ENCODE data around the gene COL19A1. TPM values are rescaled to one million over a fixed set of nuclear protein-coding genes. Genes with fewer than 3 reads are reported as not detected.
"Not testable (repeated sequence)": the region's sequence is repeated elsewhere in the genome, so short reads cannot be mapped to it uniquely, and the experiment has no call there.

Gene COL19A1
- under 1 TPM; 0.05 to 0.10 TPM for total RNA-seq

DNA sequence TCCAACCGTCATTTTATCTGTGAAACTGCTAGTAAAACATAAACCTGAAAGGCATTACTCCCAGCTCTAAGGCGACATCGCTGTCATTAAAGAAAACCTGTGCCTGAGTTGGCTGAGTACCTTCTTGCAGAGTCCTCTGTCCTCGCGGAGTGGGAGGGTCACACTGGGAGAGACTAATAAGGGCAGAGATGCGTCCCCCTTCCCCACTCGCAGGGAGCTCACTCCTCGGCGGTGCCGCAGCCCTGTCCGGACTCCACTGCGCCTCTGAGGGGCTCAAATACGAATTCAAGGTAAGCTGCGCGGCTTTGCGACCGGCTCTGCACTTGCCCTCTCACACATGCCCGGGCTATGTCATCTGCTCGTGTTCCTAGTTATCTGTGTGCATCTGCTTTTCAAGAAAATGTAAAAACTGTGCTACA is at the start of gene COL19A1:
TSS of gene COL19A1 (plus strand) at position 206 of the 419 bp plus-strand sequence. CDS start 13,012 bp downstream, outside the sequence.
- no peaks in the 10 kb centered on the region for H3K9me3 Mint-ChIP-seq
- no peaks in the 10 kb centered on the region for H3K36me3 Mint-ChIP-seq
- ATAC-seq = peak; percentile 30 to 50
- peak within 1 kb of the TSS; percentile 48 to 67 for H3K27ac Mint-ChIP-seq
- DNase-seq (ENCODE audit: low spot score in 2 of 2) = peak in 1 of 2 donors; percentile 16

DNA sequence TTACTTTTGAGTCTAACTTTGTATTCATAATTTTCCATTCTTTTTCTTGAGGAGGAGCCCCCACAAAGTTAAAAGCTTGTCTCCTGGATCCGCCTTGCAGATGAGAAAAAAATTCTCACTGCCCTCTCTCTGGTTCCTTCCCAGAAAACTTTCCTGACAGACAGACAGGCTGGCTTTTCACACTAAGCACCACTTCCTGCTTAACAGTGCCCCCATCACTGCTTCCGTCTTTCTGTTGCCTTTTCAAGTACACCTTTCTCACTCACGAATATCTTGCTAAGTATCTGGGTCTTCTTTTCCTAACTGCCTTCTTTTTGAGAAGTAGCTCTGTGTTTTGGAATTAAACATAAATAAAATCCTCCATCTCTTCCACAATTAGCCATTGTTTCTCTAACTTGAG is 49.8 kb upstream of the COL19A1 start:
- Mint-ChIP-seq H3K9me3 (peaks cover 5% of the 10 kb centered on the region in 2 donors), H3K27ac (peak overlapping the region; percentile 66 to 90), H3K36me3 (peaks cover 3 to 21% of the 10 kb centered on the region in 2 donors)
- ATAC-seq (no peak), DNase-seq (ENCODE audit: low spot score in 2 of 2) (no peak)

DNA sequence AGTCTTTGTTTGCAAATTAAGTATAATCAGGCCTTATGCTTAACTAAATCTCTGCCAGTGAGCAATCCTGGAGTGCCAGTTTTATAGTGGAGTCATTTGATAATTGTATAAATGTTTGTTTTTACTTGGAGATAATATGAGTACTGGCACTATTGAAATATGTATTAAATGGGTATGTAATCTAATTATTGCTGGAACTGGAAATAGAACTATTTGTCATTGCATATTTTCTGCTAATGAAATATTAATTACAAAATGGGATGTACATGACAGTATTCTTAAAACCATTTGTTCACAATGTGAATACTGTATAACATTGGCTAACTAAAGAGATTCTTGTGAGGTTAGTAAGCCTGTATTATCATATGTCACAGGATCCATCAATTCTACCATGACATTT is 49.0 kb upstream of the COL19A1 start:
- no peak for DNase-seq (ENCODE audit: low spot score in 2 of 2)
- Mint-ChIP-seq H3K27ac (no peak overlapping the region), H3K9me3 (no peaks in the 10 kb centered on the region), H3K36me3 (peaks cover 0 to 16% of the 10 kb centered on the region in 2 donors)
- no peak for ATAC-seq

DNA sequence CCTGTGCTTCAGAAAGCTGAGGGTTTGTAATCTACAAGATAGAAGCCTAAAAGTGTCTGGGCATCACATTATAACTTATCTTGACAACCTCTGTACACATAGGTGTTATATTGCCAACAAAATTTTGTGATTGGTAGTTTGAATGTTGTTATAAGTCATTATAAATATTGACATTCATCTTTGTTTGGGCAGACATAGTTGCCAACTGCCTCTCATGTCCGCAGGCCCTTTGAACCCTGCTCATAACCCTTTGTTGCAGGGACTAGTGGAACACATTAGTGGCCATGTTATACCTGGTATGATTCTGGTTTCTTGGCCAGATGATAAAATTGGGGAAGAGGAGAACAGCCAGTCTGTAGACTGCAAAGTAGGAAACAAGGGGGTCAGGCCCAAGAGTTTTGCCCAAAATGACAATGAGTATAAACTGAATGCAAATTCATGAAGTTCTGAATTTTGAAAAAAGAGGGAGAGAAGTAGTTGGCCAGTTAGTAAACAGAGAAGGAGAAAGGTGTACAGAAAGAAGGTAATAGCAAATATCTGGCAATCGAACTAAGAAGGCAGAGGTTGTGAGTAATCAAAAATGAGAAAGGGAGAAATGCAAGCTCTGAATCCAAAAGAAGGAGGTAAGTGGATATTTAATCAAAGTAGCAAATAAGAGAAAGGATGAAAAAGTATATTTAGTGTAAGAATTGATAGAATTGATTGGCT is 48.0 kb upstream of the COL19A1 start:
- H3K27ac Mint-ChIP-seq = no peak overlapping the region
- DNase-seq (ENCODE audit: low spot score in 2 of 2) = no peak
- peaks cover 0 to 10% of the 10 kb centered on the region in 2 donors for H3K36me3 Mint-ChIP-seq
- ATAC-seq = no peak
- no peaks in the 10 kb centered on the region for H3K9me3 Mint-ChIP-seq

DNA sequence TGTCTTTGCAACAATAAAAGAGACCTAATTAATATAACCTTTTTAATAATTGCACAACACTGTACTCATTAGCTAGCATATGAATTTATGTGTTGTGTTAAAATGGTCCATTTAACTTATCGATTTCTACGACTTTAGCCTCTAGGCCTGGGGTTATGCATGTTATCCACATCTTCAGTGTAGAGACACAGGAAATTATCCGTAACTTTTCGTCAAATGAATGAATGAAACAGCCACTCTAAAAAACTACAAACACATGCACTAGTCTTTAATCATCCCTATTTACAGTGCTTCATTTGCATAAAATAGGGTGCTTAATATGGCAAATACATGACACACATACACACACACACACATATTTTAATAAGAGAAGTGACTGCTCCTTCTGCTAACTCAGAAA is 47.2 kb upstream of the COL19A1 start:
- Mint-ChIP-seq H3K27ac (no peak overlapping the region), H3K9me3 (no peaks in the 10 kb centered on the region), H3K36me3 (peaks cover 0 to 10% of the 10 kb centered on the region in 2 donors)
- ATAC-seq (no peak), DNase-seq (ENCODE audit: low spot score in 2 of 2) (no peak)

DNA sequence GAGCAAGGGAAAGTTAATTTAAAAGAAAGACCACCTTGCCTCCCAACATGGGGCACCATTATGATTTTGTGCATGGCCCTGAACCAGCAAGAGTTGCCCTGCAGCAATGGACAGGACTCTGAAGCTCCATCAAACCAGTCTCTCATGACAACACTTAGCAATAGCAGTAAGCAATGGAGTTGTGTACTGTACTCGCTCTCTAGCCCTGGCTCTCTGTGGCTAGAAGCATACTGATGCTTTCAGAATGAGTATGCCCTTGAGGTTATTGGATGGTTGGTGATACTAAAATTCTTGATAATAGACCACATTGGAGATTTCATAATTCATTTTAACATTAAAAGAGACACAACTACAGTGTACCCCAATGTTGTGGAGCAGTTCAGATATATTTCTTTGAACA is 46.3 kb upstream of the COL19A1 start:
- Mint-ChIP-seq H3K27ac (no peak overlapping the region), H3K9me3 (no peaks in the 10 kb centered on the region), H3K36me3 (peaks cover 0 to 10% of the 10 kb centered on the region in 2 donors)
- ATAC-seq (peak in 1 of 2 donors; percentile 74), DNase-seq (ENCODE audit: low spot score in 2 of 2) (no peak)

DNA sequence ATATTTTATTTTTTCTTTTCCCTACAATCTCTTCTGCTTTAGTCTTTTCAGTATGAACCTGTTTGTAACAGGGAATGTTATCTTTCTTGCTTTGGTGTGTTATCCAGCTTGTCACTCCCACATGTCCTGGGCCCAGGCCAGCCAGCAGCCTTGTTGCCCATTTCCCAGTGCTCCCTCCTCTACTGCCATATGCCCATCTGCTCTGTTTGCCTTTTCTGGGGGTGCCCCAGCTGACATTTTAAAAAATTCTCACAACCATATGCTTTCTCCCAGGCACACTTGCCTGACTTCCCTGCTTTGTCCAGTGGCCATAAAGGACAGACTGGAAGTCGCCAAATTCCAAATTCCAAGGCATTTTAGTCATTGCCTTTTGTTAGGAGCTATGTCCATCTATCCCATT is 45.9 kb upstream of the COL19A1 start:
- Mint-ChIP-seq H3K9me3 (no peaks in the 10 kb centered on the region), H3K36me3 (peaks cover 0 to 9% of the 10 kb centered on the region in 2 donors), H3K27ac (no peak overlapping the region)
- ATAC-seq = no peak
- no peak for DNase-seq (ENCODE audit: low spot score in 2 of 2)

DNA sequence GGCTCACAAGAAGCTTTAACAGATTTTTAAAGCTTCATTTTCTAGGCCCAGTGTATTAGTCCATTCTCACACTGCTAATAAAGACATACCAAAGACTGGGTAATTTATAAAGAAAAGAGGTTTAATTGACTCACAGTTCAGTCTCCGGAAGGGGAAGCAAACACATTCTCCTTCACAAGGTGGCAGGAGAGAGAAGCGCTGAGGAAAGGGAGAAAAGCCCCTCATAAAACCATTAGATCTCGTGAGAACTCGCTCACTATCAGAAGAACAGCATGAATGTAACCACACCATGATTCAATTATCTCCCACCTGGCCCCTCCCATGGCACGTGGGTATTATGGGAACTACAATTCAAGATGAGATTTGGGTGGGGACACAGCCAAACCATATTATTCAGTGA is 42.0 kb upstream of the COL19A1 start:
- H3K36me3 Mint-ChIP-seq; H3K27ac Mint-ChIP-seq; ATAC-seq; DNase-seq (ENCODE audit: low spot score in 2 of 2); H3K9me3 Mint-ChIP-seq: not testable (repeated sequence)

DNA sequence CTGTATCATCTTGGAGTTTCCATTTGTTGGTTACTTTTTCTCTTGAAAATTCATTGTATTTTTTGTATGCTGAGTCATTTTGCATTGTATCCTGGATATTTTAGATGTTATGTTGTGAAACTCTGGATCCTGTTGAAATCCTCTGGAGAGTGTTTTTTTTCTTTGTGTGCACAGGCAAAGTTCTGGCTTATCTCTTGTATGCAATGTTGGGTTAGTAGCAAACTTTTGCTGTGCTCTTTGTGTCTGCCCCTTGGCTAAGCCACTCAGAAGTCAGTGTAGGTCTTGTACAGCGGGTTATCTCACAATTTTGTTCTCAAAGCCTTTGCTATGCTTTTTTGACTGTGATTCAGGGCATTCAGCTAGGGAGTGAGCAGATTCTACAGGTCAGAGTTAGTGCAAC is 40.5 kb upstream of the COL19A1 start:
- no peak for DNase-seq (ENCODE audit: low spot score in 2 of 2)

DNA sequence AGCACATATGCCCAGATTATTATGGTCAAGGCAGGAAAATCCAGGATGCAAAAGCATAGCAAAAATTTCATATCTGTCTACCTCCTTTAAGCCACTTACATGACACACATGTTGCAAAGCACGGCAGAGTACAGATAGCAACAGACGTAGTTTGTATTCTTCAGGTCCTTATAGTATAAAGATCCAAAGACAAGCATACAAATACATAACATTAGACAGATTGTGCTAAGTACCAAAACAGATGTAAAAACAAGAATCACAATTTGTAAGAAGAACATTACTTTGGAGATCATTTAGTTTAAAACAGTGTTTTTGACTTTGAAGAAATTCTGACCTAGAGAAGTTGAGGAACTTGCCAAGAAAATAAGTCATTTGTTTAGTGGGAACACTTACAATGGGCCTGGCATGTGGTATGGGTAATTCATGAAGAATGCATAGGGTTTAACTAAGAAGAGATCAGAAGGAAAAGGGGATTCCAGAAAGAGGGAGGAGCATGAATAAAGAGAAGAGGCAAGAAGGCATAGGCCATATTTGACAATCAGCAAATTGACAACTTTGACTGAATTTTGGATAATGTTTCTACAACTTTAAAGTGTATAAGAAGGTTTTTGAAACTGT is 39.0 kb upstream of the COL19A1 start:
- no peak overlapping the region for H3K27ac Mint-ChIP-seq
- H3K9me3 Mint-ChIP-seq = no peaks in the 10 kb centered on the region
- ATAC-seq = no peak
- no peak for DNase-seq (ENCODE audit: low spot score in 2 of 2)
- H3K36me3 Mint-ChIP-seq = no peaks in the 10 kb centered on the region

More for the DNA sequence above, 40.5 kb upstream of the COL19A1 start:
- H3K9me3 Mint-ChIP-seq = no peaks in the 10 kb centered on the region
- ATAC-seq = no peak
- H3K27ac Mint-ChIP-seq = no peak overlapping the region
- no peaks in the 10 kb centered on the region for H3K36me3 Mint-ChIP-seq

DNA sequence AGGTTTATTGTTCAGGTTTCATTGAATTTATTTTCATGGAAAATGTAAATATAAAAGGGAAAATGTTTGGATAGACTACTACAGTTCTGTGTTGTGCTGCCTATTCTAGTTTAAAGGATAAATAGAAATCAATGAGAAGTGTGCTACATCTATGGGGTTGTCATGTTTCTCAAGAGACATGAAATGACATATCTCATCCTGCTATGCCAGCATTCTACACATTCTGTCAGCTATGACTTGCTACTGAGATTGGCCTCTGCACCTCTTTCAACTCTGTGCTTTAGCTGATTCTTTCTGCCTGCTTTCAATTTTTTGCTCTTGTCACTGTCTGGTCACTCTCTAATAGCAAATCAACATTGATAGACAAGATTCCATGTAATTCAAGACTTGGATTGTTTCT is 33.8 kb upstream of the COL19A1 start:
- DNase-seq (ENCODE audit: low spot score in 2 of 2) (no peak), ATAC-seq (no peak)
- Mint-ChIP-seq H3K27ac (no peak overlapping the region), H3K36me3 (no peaks in the 10 kb centered on the region), H3K9me3 (no peaks in the 10 kb centered on the region)

DNA sequence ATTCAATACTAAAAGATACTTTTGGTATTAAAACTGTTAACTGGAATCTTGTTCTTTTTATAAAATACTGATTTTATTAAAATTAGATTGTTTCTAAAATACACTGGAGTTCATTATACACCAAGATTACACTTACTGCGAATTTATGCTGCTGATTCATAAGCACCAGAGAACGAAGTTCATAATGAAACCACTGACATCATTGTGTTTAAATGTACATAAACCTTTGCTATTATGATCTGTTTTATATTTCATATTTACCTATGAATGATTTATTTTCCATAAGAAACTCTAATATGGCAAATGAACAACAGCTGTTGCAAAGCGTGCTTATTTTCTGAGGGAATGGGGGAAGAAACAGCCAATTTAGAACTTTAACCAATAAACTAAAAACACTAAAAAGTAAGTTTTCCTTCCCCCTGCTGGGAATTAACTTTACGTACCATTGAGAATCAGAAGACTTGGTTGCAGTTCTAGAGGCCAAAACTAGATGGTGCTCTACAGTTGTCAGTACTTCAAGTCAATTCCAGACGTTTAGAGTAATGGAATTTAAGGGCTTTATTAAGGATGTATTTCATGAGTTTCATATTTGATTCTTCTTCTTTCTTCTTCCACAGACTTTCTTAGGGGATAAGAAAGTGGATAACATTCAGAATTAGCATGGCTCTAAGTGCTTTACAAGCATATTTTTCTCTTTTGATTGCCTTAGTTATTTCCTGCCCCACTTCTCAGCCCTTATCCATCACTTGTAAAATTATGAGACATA is 30.8 kb upstream of the COL19A1 start:
- H3K36me3 Mint-ChIP-seq = no peaks in the 10 kb centered on the region
- H3K27ac Mint-ChIP-seq = no peak overlapping the region
- no peaks in the 10 kb centered on the region for H3K9me3 Mint-ChIP-seq
- ATAC-seq (peak; percentile 68 to 90), DNase-seq (ENCODE audit: low spot score in 2 of 2) (no peak)

DNA sequence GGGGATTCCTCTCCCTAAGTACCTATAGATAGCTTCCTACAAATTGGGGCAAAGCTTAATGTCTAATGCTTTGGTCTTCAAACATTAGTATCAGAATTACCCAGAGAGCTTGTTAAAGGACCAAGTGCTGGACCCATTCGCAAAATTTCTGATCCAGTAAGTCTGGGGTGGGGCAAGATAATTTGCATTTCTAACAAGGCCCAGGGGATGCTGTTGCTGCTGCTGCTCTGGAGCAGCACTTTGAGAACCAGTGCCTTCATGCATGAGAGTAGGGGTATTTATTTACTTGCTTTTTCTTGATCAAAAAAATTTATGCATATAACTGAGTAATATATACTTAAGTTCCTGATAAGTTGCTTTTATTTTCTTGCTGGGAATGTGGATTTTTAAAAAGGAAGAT is 24.5 kb upstream of the COL19A1 start:
- H3K9me3 Mint-ChIP-seq = no peaks in the 10 kb centered on the region
- no peak overlapping the region for H3K27ac Mint-ChIP-seq
- DNase-seq (ENCODE audit: low spot score in 2 of 2) (no peak), ATAC-seq (no peak)
- H3K36me3 Mint-ChIP-seq = no peaks in the 10 kb centered on the region

DNA sequence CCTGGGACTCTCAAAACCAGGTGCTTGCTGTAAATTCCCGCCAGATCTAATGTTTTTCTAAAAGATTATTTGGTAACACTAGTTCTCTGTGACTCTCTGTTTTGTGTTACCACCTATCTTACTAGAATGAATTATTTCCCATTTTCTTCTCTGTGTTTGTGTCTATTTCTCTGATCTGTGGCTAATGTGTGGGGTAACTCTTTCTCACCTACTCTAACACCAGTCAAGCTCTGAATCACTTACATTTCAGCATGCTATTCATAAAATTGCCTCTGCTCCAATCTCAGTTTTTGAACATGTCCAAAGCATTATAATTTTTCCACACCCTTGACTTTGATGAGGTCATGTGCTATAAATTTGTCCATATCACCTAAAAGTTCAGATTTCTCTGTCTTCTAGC is 23.2 kb upstream of the COL19A1 start:
- ATAC-seq (no peak), DNase-seq (ENCODE audit: low spot score in 2 of 2) (no peak)
- Mint-ChIP-seq H3K36me3 (no peaks in the 10 kb centered on the region), H3K27ac (no peak overlapping the region), H3K9me3 (no peaks in the 10 kb centered on the region)

DNA sequence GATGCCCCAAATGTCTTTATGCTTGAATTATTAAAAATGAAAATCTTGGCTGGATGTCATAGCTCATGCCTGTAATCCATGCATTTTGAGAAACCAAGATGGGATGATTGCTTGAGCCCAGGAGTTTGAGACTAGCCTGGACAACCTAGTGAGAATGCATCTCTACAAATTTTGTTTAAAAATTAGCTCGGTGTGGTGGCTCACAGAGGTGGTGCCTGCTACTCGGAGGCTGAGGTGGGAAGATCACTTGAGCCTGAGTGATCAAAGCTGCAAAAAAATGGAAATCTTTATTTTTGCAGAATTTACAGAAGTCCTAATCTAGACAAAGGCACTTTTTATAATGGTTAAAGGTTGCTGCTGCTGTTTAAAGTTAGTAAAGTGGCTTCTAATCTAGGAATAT is 20.0 kb upstream of the COL19A1 start:
- Mint-ChIP-seq H3K9me3 (no peaks in the 10 kb centered on the region), H3K36me3 (no peaks in the 10 kb centered on the region), H3K27ac (no peak overlapping the region)
- no peak for DNase-seq (ENCODE audit: low spot score in 2 of 2)
- ATAC-seq = no peak

DNA sequence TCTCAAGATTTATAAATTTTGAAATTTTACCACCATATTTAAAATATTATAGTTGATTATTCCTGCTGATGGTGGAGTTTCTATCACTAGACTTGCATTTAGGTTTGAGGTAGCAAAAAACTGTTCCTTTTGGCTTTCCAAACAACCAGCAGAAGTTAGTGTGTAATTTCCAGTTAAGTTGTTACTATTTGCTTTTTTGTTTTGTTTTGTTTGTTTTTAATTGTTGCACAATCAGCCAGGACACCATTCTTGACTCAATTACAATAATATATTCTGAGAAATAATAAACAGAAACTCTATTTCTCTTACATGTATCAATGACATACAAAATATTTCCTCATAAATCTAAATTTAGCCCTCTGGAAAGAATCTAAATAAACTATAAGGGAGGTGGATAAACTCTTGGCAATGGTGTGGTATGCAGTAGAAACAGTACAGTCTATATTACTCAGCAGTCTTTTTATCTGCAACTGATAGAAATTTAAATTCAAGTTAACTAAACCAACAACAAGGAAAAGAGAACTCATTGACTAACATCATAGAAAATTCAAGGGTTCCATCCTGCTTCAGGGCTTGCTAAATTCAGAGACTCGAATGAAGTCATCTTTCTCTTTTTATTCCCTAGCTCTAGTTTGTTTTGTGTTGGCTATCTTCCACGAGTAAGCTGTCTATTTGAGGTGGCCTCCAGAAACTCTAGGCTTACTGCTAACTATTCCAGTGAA is 19.4 kb upstream of the COL19A1 start:
- Mint-ChIP-seq H3K36me3 (no peaks in the 10 kb centered on the region), H3K9me3 (no peaks in the 10 kb centered on the region)

DNA sequence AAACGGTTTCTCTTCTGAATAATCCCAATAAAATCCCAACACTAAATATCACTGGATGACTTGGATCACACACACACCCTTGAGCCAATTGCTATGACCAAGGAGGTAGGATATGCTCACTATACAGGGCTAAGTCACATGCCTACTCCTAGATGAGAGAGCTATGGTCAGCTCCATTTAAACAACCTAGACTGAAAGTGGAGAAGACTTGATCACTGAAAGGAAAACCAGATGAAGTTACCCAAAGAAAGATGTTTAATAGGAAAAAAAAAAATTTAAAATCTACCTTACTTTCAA is 18.9 kb upstream of the COL19A1 start:
- no peak for DNase-seq (ENCODE audit: low spot score in 2 of 2)
- Mint-ChIP-seq H3K36me3 (no peaks in the 10 kb centered on the region), H3K9me3 (no peaks in the 10 kb centered on the region), H3K27ac (no peak overlapping the region)
- ATAC-seq = no peak

More for the DNA sequence above, 19.4 kb upstream of the COL19A1 start:
- ATAC-seq (no peak), DNase-seq (ENCODE audit: low spot score in 2 of 2) (no peak)
- no peak overlapping the region for H3K27ac Mint-ChIP-seq
